Ovary (tissue), 9 donors: ENCODE results near the gene SYNDIG1. TPM values are rescaled to one million over a fixed set of nuclear protein-coding genes. Genes with fewer than 3 reads are reported as not detected.

Source experiments
- DNase-seq, 5 donors: peaks; one replicate each; pipeline ENCODE4 v3.0.0-alpha.2; 2019 to 2020
- H3K27ac ChIP-seq, 2 donors: fragments of 200-600 bp; one replicate each; pipeline versions ENCODE4 v1.5.1 to v1.8.0; 2019 to 2022
- H3K27me3 ChIP-seq: fragments of 200-600 bp; one replicate; pipeline ENCODE4 v1.8.0; 2022
- H3K36me3 ChIP-seq: fragments of 200-600 bp; sonication (generic); one replicate; pipeline ENCODE4 v1.5.1; 2019
- H3K4me1 ChIP-seq: one replicate; pipeline ENCODE4 v1.8.1; 2013; ENCODE audit warnings: mild to moderate bottlenecking, moderate library complexity; ENCODE audit not compliant: insufficient read depth
- H3K4me3 ChIP-seq: fragments of 200-600 bp; sonication (generic); one replicate; pipeline ENCODE4 v1.5.1; 2017
- H3K9me3 ChIP-seq, 2 donors: fragments of 200-600 bp in 1 of 2; sonication (generic) in 1 of 2; one replicate each; pipeline versions ENCODE4 v1.5.1 to v1.8.1; 2013 to 2019; ENCODE audit warnings: mild to moderate bottlenecking in 1 of 2, moderate library complexity in 1 of 2
- EP300 ChIP-seq: sonication (generic); formaldehyde crosslinking; IDR thresholded peaks from one replicate; pipeline ENCODE4 v1.6.1; 2017; ENCODE audit warnings: antibody characterized with exemption
- POLR2A ChIP-seq: fragments of 450-650 bp; IDR thresholded peaks from one replicate; pipeline ENCODE4 v1.6.1; 2017; ENCODE audit warnings: antibody characterized with exemption, mild to moderate bottlenecking, moderate library complexity
- WGBS, 3 donors: extraction: QIAGEN DNeasy Blood & Tissue Kit in 1 of 3; methylation state at CpG; one replicate each; pipeline versions ENCODE4 v1.1.5 to v1.1.7; 2013 to 2017; 5-methylcytosine and 5-hydroxymethylcytosine counted together
- intact Hi-C, 4 donors: fragments of 100-400 bp; cut with DNase I; formaldehyde crosslinking; loops; one replicate each; pipeline versions ENCODE4 v1.11.0 to v1.15.1; 2022 to 2023
- polyA plus RNA-seq, 2 donors: library from polyadenylated mRNA; stranded (reverse); fragments of 200-250 nt in 1 of 2; fragments of 350-450 nt in 1 of 2; fragmentation: Illumina TruSeq in 1 of 2; extraction: RNeasy Lipid Tissue Mini Kit (QIAGEN cat#74804) in 1 of 2; gene quantifications; one replicate each; pipeline ENCODE4 v1.2.3, GENCODE V29; 2013 to 2014
- total RNA-seq, 7 donors: library from RNA; depleted of rRNA in 2 of 7; stranded (reverse); fragments of >200 nt in 2 of 7; fragmentation: NEBNext Ultra II Directional in 3 of 7; extraction: Animal tissue kit (Norgen Biotek cat#: 25700) in 3 of 7; gene quantifications; one replicate each; pipeline versions ENCODE4 v1.1.0 to v1.2.4, GENCODE V29; 2016 to 2023
- TF ChIP-seq, protein P1 (sequence below), 3 donors: fragments of 450-650 bp in 2 of 3; fragments of 200-600 bp in 1 of 3; IDR thresholded peaks; one replicate each; pipeline versions ENCODE4 v1.5.1 to v1.8.0; 2016 to 2022; ENCODE audit warnings: antibody characterized with exemption in 3 of 3, mild to moderate bottlenecking in 1 of 3
- donor health status: DM: no; HTN: no; CAD: no; lungs with moderate emphysema.
- donor health status: DM: no; HTN: no; CAD: no.
- donor health status: Bipolar disorder and iron deficiency.
- donor health status: DM: yes; HTN: yes; CAD: no.
- donor health status: DM: no; HTN: no; CAD: no.
- donor health status: DM: yes; HTN: yes; CAD: no.

The SYNDIG1 gene
- total and polyA plus RNA-seq, 9 donors, result 0.10 to 6.8 (median 1.1) TPM; not detected in 1

DNA sequence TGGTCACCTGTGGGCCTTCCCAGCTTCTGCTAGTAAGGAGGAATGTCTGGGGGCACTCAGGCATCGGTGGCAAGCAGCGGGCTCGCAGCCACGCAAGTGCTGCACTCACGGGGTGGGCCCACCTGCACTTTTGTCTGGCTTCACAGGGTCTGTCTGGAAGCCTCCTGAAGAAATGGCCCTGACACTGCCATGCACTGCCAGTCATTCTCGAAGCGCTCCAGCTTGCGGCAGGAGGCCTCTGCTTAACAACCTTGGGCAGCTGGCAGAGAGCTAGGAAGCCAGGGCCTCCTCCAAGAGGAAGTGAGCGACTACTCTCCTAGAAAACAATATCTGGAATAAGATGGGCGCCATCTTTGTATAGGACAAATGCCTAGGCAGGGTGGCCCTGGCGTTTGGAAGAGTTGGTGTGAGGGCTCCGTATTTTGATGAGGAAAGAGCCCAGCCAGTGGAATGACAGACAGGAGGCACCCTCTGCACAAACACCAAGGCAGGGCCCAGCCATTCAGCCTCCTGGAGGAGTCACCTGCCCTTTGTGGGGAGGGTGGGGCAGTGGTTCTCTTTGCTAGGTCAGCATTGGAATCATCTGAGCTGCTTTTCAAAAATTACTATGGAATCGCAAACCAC, 113.9 kb downstream of the SYNDIG1 start:
- Histone ChIP-seq H3K4me3 (no peak overlapping the region), H3K27ac (no peak overlapping the region), H3K27me3 (no peaks in the 10 kb centered on the region), H3K9me3 (no peaks in the 10 kb centered on the region), H3K4me1 (no peaks in the 10 kb centered on the region), H3K36me3 (no peaks in the 10 kb centered on the region)
- intact Hi-C loops, result no loop called here
- no peak for DNase-seq
- WGBS, 3 donors, result 90 to 96% (median 91%) methylated on average over 13 of the region's 13 CpGs
- TF ChIP-seq POLR2A (no peak), EP300 (no peak)
- TF ChIP-seq, protein P1, sequence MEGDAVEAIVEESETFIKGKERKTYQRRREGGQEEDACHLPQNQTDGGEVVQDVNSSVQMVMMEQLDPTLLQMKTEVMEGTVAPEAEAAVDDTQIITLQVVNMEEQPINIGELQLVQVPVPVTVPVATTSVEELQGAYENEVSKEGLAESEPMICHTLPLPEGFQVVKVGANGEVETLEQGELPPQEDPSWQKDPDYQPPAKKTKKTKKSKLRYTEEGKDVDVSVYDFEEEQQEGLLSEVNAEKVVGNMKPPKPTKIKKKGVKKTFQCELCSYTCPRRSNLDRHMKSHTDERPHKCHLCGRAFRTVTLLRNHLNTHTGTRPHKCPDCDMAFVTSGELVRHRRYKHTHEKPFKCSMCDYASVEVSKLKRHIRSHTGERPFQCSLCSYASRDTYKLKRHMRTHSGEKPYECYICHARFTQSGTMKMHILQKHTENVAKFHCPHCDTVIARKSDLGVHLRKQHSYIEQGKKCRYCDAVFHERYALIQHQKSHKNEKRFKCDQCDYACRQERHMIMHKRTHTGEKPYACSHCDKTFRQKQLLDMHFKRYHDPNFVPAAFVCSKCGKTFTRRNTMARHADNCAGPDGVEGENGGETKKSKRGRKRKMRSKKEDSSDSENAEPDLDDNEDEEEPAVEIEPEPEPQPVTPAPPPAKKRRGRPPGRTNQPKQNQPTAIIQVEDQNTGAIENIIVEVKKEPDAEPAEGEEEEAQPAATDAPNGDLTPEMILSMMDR (IDR thresholded peaks at IDR 0.05), result no peak

DNA sequence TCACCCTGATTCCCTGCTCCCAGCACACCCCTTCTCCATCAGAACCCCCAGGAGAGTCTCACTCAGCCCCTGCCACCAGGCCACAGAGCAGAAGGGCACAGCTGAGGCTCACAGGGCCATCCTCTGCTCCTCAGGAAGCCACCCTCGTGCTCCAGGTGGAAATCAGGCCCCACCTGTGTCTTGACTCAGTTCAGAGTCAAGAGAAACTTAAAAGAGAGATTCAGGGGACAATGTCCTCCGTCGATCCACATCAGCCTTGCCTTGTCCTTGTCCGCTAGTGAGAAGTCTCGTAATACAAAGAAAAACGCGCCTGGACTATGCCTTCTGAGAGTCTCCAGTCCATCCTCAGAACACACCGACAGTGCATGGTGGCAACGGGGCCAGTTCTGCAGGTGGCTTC, 114.6 kb downstream of the SYNDIG1 start:
- DNase-seq, result no peak
- WGBS, 3 donors, result 88 to 91% (median 90%) methylated on average over 9 of the region's 9 CpGs
- Histone ChIP-seq H3K27me3 (no peaks in the 10 kb centered on the region), H3K9me3 (no peaks in the 10 kb centered on the region), H3K4me3 (no peak overlapping the region), H3K4me1 (no peaks in the 10 kb centered on the region), H3K27ac (no peak overlapping the region), H3K36me3 (no peaks in the 10 kb centered on the region)
- TF ChIP-seq, protein P1 (IDR thresholded peaks at IDR 0.05), result no peak
- TF ChIP-seq EP300 (no peak), POLR2A (no peak)
- intact Hi-C loops, result no loop called here

DNA sequence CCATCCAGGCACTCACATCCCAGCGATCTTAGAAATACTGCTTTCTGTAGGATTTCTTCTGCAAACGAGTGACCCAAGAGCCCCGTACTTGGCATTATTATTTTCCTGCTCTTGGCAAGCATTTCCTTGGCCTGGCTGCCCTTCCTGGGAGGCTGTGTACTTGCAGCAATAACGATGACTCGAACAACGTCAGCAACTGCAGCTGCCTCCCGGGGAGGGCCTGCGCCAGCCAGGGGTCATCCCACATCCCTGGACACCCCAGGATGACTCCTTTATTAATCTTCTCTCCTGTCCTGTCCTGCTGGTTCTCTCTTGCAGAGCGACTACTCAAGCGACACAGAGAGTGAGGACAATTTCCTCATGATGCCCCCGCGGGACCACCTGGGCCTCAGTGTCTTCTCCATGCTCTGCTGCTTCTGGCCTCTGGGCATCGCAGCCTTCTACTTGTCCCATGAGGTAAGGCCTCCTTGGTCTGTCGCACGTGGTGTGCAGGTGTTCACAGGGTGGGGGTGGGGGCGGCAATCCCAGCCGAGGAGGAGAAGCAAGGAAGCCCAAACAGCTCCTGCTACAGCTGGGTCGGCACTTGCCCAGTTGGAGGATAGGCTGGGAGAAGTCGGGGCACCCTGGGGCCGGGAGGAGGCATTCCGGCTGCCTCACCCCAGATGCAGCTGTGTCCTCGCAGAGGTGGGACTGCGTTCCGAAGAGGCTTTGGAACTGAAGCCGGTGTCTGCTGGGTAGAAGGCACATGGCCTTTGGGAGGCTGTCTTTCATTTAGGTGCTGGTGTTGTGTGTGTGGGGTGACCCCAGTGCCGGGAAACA, 115.3 kb downstream of the SYNDIG1 start:
- Histone ChIP-seq H3K27ac (no peak overlapping the region), H3K27me3 (no peaks in the 10 kb centered on the region), H3K4me3 (no peak overlapping the region), H3K36me3 (no peaks in the 10 kb centered on the region), H3K4me1 (no peaks in the 10 kb centered on the region), H3K9me3 (no peaks in the 10 kb centered on the region)
- 66 to 67% (median 67%) methylated on average over 25 to 26 of the region's 26 CpGs for WGBS, 3 donors
- TF ChIP-seq, protein P1 (IDR thresholded peaks at IDR 0.05), result no peak
- TF ChIP-seq POLR2A (no peak), EP300 (no peak)
- peak in 1 of 5 donors; percentile 50 for DNase-seq
- intact Hi-C loops, result no loop called here

DNA sequence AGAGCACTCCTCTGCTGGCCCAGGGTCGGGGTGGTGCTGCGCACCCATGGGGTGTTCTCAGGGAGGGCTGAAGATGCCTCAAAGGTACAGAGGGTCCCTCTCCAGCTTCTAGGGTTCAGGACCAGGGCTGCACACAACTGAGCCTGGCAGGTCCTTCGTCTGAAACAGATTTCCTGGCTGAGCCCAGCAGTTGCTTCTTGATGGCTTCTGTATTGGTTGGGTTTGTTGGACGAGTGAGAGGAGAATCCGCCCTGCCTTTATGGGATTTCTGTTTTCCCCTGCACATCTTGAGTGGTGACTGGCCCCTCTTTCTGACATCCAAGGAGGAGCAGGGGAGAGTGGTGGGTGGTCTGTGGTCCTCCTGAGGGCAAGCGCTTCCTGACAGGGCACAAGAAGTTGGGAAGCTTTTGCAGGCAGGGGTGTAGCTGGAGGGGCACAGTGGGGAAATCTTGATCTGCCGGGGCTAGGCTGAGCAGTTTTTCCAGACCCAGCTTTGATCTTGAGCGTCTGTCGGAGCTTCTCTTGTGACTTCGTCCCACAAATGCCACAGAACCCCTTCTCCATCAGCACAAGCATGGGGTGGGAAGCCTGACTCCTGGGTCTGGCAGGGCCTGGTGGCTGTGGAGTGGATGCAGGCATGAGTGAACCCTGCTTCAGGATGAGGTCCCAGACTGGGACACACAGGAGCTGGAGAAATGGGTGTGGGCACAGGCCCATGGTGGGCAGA, 116.5 kb downstream of the SYNDIG1 start:
- no peak overlapping the region for H3K27ac ChIP-seq
- DNase-seq, result no peak
- no peaks in the 10 kb centered on the region for H3K36me3 ChIP-seq
- no peak overlapping the region for H3K4me3 ChIP-seq
- no peaks in the 10 kb centered on the region for H3K4me1 ChIP-seq
- WGBS, 3 donors, result 87 to 92% (median 91%) methylated on average over 10 of the region's 10 CpGs
- no peaks in the 10 kb centered on the region for H3K27me3 ChIP-seq
- TF ChIP-seq POLR2A, result no peak
- no peak for TF ChIP-seq EP300
- TF ChIP-seq, protein P1 (IDR thresholded peaks at IDR 0.05), result no peak
- H3K9me3 ChIP-seq, result no peaks in the 10 kb centered on the region
- intact Hi-C loops, result no loop called here
